ENCODE data around the gene MRPS17.

MRPS17 gene

GRCh38 chr7:55957190-55957589 is 5.5 kb downstream of the MRPS17 start:
- H3K36me3 ChIP-seq (ENCODE audit: control insufficient read depth in 2 of 2, insufficient read depth in 1 of 2, low read length in 2 of 2): peaks cover 13 to 20% of the 10 kb centered on the region in 2 experiments; a peak in 2 of 3 replicates
- ChIA-PET POLR2A (no interaction called here), CTCF (no interaction called here)
- no peaks in the 10 kb centered on the region for H3K9me3 ChIP-seq (ENCODE audit: control insufficient read depth, insufficient read depth, low read depth, low read length)
- H3K27ac ChIP-seq (ENCODE audit: extremely low read depth, low read depth, low read length): no peak overlapping the region
- no peaks in the 10 kb centered on the region for H3K4me1 ChIP-seq (ENCODE audit: control insufficient read depth, insufficient read depth, low read length)
- TF ChIP-seq, protein P1, sequence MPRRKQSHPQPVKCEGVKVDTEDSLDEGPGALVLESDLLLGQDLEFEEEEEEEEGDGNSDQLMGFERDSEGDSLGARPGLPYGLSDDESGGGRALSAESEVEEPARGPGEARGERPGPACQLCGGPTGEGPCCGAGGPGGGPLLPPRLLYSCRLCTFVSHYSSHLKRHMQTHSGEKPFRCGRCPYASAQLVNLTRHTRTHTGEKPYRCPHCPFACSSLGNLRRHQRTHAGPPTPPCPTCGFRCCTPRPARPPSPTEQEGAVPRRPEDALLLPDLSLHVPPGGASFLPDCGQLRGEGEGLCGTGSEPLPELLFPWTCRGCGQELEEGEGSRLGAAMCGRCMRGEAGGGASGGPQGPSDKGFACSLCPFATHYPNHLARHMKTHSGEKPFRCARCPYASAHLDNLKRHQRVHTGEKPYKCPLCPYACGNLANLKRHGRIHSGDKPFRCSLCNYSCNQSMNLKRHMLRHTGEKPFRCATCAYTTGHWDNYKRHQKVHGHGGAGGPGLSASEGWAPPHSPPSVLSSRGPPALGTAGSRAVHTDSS (tag by site-specific recombination; IDR thresholded peaks at IDR 0.05): no peak
- no peak for TF ChIP-seq ZNF341 (tag by site-specific recombination; IDR thresholded peaks at IDR 0.05; ENCODE audit: low read depth)
- no peak for TF ChIP-seq ZNF133 (tag by site-specific recombination; IDR thresholded peaks at IDR 0.05)
- no peak for TF ChIP-seq ZNF580 (tag by site-specific recombination; IDR thresholded peaks at IDR 0.05)
- TF ChIP-seq OSR2 (tag by site-specific recombination; IDR thresholded peaks at IDR 0.05): no peak
- TF ChIP-seq TCF7L2 (IDR thresholded peaks at IDR 0.05; ENCODE audit: borderline replicate concordance, low read depth, low read length): no peak
- TF ChIP-seq BCL6B (tag by site-specific recombination; IDR thresholded peaks at IDR 0.05): no peak
- TF ChIP-seq ZNF423 (tag by site-specific recombination; IDR thresholded peaks at IDR 0.05): no peak
- no peak for TF ChIP-seq ZBTB48 (tag by site-specific recombination; IDR thresholded peaks at IDR 0.05)
- no peak for TF ChIP-seq PRDM2 (tag by site-specific recombination; IDR thresholded peaks at IDR 0.05; ENCODE audit: borderline replicate concordance)
- TF ChIP-seq MZF1 (tag by site-specific recombination; IDR thresholded peaks at IDR 0.05; ENCODE audit: borderline replicate concordance): no peak
- TF ChIP-seq ZNF174 (tag by site-specific recombination; IDR thresholded peaks at IDR 0.05): no peak
- TF ChIP-seq ZNF596 (tag by site-specific recombination; IDR thresholded peaks at IDR 0.05): no peak
- no peak overlapping the region for H3K4me3 ChIP-seq (ENCODE audit: low read depth, low read length)

DNA sequence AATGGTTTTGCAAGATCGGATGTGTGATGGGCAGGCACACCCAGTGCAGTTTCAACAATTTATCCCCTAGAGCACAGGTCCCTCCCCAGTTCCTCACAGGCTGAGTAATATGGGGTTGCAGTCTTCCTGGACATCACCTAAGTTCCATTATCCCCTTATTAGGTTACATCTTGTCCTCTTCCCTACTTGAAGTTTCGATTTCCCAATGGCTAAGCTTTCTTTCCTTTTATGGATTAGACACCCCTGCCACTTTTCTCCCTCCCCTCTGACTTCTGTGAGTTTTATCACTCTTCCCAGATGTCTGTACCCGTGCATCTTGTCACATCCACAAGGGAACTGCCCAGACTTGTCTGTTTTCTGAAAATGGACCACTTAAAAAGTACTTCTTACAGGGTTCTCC is 10.3 kb downstream of the MRPS17 start:
- ChIA-PET CTCF (interaction anchor here (0.7 to 1.0 kb wide), 2 partner anchors 53 to 57 kb away, joined by 6 read pairs; no protein-coding TSS in a partner anchor), POLR2A (interaction anchor here (1.2 kb wide), 1 partner anchor 89 kb away, joined by 4 read pairs; the partner anchor contains the start of genes CCT6A and PSPH)
- no peaks in the 10 kb centered on the region for H3K9me3 ChIP-seq (ENCODE audit: control insufficient read depth, insufficient read depth, low read depth, low read length)
- H3K36me3 ChIP-seq (ENCODE audit: control insufficient read depth in 2 of 2, insufficient read depth in 1 of 2, low read length in 2 of 2): peaks cover 4 to 8% of the 10 kb centered on the region in 2 experiments; a peak in 2 of 3 replicates
- no peak overlapping the region for H3K4me3 ChIP-seq (ENCODE audit: low read depth, low read length)
- TF ChIP-seq ZNF707 (tag by site-specific recombination; IDR thresholded peaks at IDR 0.05): no peak
- no peak for TF ChIP-seq ZNF16 (tag by site-specific recombination; IDR thresholded peaks at IDR 0.05; ENCODE audit: low read depth)
- no peak for TF ChIP-seq KLF7 (tag by site-specific recombination; IDR thresholded peaks at IDR 0.05; ENCODE audit: borderline replicate concordance)
- TF ChIP-seq TRIM28 (IDR thresholded peaks at IDR 0.05; ENCODE audit: borderline replicate concordance, low read length): no peak
- no peak for TF ChIP-seq ZNF626 (tag by site-specific recombination; IDR thresholded peaks at IDR 0.05)
- TF ChIP-seq YY1 (tag by site-specific recombination; IDR thresholded peaks at IDR 0.05): no peak
- H3K27ac ChIP-seq (ENCODE audit: extremely low read depth, low read depth, low read length): no peak overlapping the region
- H3K4me1 ChIP-seq (ENCODE audit: control insufficient read depth, insufficient read depth, low read length): 0 out of 2 replicates have a peak, but pooled peaks cover 2% of the 10 kb centered on the region
